HG02610 (cell line): ENCODE results near the gene PHYH.
A peak's percentile ranks its signal among the peaks of the same experiment; 100 is the strongest.
"Not testable (repeated sequence)": the region's sequence is repeated elsewhere in the genome, so short reads cannot be mapped to it uniquely, and the experiment has no call there.

Experiments
- ATAC-seq: cut with Tn5 transposase; IDR thresholded peaks from one replicate; pipeline ENCODE4 v1.9.1; 2021; ENCODE audit warnings: mild to moderate bottlenecking, moderate library complexity; ENCODE audit not compliant: unreplicated experiment

PHYH gene

DNA sequence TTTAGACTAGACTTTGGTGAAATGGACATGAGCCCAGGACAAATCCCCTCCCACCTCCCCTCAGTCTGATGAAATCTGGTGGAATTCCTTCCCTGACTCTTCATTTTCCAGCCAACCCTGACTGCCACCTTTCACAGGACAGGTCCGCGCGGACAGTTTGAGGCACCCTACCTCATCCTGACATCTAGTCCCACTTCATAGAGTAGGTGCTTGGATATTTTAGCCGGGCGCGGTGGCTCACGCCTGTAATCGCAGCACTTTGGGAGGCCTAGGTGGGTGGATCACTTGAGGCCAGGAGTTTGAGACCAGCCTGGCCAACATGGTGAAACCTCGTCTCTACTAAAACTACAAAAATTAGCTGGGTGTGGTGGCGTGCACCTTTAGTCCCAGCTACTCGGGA is 23.7 kb downstream of the PHYH start:
- not testable (repeated sequence) for ATAC-seq

DNA sequence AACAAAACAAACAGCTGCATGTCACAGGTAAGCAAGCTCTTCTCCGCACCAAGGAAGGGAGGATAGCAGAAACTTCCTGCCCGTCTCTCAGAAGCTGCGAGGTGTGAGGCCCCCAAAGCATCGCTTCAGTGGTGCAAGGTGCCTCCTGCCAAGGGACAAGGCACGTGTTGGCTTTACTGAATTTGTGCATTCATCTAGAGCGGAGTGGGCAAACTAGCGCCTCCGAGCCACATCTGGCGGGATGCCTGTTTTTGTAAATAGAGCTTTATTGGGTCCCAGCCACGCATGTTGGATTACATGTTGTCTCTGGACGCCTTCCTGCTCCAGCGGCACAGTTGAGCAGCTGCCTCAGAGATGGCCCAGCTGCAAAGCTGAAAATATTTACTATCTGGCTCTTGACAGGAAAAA is 27.7 kb downstream of the PHYH start:
- no peak for ATAC-seq

DNA sequence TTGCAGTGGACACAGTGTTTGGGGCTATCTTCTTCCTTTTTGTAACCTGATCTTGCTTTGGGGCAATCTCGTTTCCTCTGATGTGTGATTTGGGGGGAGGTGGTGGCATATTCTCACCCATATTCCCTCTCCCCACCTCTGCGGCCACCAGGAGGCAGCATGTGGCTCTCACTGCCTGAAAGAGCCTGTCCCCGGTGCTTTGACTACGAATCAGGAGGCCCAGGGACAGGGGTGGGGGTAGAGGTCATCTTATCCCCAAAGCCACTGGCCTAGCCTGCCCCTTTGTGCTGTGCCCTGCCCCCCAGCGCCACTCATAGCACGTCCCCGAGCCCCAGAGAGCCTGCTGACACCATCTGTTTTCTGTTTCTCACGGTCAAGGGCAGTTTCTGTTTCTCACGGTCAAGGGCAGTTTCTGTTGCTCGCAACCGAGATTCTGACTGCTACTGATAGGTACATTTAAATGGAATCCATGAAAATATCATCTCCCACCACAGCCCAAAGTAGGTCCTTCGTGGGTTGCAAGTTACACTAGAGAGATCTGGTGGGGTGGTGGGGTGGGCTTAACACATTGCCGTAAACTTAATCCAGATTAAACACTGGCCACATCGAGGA is 28.2 kb downstream of the PHYH start:
- ATAC-seq = peak; percentile 64

DNA sequence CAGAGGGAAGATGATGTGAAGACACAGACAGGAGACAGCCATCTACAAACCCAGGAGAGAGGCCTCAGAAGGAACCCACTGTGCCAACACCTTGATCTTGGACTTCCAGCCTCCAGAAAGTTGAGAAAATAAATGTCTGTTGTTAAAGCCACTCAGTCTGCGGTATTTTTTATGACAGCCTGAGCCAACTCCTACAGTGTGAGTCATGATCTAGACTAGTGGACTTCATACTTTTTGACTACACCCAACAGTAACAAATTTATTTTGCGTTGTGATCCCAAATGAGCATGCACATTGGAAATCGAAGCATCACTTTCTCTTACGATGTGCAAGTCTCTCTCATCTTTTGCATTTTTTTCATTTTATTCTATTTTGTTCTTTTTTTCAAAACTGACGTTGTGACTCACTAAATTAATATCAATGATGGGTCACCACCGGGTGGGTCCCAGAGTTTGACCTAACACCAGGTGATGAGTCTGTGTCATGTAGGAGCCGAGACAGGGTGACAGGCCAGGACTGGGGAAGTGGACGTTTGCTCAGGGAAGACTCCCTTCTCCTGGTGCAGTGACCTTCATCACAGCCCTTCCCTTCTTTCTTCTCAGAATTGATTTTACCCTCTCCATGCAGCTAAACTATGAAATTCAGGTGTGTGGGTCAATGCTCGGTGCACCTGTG is 28.9 kb downstream of the PHYH start:
- no peak for ATAC-seq

DNA sequence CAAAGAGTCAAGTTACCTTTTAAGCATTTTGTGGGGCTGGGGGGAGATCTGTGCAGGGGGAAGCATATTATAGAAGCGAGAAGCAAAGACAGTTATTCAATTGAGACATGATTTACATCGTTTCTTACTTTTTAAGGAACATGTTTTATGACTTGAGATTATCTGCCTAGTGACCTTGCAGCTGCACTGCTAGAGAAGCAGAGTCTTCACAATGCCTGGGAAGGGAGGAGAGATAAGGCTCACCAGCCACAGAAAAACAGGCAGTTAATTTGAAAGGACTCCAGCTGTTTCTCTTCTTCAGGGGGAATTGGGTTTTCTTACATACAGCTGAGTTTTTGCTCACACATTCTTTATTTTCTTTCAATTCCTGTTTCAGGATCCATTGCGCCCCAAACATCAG is 31.0 kb downstream of the PHYH start:
- no peak for ATAC-seq

DNA sequence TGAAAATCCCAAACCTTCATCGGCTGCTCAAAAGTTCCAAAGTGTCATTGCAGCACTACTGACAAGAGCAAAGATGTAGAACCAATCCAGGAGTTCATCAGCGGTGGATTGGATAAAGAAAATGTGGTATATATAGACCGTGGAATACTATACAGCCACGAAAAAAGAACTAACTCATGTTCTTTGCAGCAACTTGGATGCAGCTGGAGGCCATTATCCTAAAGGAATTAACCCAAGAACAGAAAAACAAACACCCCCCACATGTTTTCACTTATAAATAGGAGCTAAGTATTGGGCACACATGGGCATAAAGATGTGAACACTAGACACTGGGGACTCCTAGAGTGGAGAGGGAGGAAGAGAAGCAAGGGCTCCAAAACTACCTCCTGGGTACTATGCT is 31.6 kb downstream of the PHYH start:
- no peak for ATAC-seq

DNA sequence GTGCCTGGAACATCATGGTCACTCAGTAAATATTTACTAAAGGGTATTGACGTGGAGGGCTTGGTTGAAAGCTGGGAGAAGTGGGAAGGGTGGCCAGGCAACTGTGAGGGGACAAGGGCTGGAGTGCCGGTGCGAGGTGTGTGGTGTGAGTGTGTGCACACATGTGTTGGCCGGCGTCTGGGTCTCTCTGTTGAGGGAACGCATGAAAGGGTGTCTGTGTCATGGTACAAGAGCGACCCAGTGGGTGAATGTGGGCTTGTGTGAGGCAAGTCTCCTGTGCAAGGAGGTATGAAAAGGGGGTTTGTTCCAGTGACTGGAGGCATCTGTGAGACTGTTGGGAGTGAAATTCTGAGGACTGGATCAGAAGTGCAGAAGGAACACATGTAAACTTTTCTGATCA is 36.3 kb downstream of the PHYH start:
- ATAC-seq = no peak

DNA sequence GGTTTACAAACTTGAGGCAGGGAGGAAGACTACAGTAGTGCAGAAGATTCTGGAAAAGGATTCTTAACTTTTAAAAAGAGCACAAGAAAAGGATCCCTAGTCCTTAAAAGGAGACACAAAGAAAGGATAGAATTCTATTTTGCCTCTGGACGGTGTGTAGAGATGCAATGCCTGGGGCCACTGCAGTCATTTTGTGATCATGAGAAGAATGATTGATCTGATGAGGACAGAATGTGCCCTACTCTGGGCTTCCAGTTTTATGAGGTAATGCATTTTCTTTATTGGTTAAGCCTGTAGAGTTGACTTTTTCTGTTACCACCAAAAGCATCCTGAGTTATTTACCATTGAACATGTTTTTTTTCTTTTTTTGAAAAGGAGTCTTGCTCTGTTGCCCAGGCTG is 37.4 kb downstream of the PHYH start:
- ATAC-seq = no peak

DNA sequence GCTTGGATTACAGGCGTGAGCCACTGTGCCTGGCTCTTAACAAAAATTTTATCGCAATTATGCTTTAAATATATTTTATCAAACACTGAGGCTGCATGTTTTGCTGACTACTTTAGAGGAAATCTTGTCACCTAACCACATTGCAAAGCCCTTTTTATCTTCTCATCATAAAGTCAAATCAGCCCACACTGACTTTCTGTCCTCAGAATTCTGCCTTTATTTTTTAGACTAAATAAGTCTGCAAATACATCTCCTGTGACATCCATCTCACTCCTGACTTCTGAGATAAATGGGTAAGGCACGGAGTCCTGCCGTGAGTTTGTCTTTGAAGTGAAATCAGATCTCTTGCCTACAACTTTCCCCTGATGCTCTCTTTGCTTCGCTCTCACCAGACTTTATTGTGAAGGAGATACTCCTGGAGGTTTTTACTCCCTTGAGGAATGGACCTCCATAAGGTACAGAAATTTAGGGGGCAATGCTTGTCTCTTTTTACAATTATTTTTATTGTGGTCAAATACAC is 42.2 kb downstream of the PHYH start:
- no peak for ATAC-seq

DNA sequence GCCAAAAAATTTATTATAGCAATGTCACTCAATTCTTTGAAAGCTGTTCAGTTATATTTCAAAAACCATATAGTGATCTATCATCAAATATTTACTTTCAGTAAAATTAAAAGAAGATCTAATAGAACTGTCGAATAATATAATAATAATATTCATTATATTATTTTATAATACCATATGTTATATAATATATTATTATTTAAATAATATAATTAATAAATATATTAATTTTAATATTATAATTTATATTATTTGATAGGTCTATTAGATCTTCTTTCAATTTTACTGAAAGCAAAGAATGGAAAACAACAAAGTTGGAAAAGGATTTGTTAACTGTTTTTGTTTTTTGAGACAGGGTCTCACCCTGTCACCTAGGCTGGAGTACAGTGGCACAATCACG is 43.2 kb downstream of the PHYH start:
- ATAC-seq = no peak

DNA sequence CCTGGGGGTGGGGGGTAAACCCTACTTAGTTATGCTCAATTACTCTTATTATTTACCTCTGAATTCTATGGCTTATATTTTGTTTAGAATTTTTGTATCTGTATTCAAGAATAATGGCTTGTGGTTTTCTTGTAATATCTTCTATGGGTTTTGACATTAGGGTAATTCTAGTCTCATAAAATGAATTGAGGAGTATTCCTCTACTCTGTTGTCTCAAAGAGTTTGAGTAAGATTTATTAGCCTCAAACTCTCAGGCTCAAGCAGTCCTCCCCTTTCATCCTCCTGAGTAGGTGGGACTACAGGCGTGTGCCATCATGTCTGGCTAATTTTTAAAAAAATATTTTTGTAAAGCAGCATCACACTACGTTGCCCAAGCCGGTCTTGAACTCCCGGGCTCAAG is 46.1 kb downstream of the PHYH start:
- ATAC-seq = no peak

DNA sequence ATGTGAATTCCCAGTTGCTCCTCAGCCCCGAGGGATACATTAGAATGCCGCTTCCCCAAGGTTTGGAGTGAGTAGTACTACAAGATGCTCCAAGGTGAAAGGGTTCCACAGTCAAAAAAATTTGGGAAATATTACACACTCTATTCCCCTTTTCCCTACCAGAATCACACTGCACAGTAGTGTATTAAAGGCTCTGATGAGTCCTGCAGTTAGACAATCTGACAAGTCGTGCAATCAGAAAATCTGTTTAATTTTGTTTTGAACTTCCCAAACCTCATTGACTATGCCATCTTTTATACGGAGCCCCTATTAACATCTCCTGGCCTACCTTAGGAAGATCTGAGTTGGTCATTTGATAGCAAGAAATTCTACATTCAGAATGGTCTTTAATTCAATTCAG is 52.1 kb downstream of the PHYH start:
- ATAC-seq = no peak

DNA sequence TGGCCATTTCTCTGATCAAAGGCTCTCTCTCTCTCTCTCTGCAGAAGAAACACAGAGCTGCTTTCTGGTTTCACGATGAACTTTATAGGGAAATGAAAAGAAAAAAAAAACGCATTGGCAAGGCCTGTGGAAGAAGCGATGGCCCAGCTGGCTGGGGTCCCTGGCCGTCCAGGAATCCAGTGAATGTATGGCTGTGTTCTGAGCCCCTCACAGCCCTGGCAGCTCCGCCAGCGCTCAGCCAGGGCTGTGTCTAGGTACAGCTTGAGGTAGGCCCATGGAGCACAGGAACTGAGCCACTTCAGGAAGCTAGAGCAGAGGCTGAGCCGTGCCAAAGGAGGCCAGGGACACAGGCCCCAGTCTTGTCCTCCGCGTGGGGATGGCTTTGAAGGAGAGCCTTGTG is 52.6 kb downstream of the PHYH start:
- no peak for ATAC-seq

DNA sequence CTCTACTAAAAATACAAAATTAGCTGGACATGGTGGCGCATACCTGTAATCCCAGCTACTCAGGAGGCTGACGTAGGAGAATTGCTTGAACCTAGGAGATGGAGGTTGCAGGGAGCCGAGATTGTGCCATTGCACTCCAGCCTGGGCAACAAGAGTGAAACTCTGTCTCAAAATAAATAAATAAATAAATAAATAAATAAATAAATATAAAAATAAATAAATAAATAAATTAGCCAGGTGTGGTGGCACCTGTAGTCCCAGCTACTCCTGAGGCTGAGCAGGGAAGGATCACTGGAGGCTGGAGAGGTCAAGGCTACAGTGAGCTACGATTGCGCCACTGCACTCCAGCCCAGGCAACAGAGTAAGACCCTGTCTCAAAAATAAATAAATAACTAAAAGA is 57.6 kb downstream of the PHYH start:
- not testable (repeated sequence) for ATAC-seq

DNA sequence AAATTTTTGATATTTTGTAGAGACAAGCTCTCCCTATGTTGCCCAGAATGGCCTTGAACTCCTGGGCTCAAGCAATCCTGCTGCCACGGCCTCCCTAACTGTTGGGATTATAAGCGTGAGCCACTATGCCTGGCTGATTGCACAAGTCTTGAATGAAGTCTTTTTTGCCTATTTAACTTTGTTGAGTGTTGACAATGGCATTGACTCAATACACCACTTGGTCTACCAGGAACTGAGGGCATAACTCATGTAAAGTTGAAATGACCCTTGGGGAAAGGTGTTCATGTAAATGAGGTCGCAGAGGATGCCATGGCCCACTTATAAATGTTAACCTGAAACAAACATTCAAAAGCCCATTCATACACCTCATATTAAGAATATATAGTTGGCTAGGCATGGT is 58.3 kb downstream of the PHYH start:
- ATAC-seq = no peak

DNA sequence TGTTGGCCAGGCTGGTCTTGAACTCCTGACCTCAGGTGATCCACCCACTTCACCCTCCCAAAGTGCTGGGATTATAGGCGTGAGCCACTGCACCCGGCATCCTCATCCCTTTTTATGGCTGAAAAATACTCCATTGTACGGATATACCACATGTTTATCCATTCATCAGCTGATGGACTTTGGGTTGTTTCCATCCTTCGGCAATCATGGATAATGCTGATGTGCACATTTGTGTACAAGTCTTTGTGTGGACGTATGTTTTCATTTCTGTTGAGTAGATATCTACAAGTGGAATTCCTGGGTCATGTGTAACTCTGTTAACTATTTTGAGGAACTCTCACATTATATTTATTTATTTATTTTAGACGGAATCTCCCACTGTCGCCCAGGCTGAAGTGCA is 59.9 kb downstream of the PHYH start:
- ATAC-seq = no peak

DNA sequence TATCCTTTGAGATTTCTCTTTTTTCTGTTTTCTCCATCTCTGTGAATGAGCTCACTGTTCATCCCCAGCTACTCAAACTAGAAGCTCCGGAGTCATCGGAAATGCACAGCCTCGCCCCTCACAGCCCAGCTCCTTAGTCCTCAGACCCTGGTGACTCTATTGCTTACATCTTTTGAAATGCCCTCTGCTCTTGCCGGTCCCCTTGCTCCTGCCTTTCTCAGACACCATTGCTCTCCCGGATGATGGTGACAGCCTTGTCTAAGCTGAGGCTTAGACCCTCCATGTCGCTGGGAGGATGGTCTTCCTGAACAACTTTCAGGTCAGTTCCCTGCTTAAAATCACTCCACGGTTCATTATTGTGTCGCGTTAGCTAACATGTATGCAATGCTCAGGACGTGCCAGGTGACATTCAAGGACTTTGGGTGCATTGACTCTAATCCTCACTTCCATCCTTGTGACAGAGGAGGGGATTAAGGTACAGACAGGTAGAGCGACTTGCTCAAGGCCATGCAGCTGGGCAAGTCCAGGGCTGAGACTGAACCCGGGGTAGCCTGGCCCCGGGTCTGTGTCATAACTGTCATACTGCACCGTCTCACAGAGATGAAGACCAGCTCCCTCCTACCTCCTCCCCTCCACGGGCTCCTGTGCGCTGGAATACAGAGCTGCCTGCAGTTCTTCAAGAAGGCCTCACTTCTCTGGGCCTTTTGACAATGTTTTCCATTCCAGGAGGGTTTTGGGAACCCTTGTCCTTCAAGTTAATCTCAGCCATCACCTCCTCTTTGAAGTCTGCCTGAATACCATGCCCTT is 61.4 kb downstream of the PHYH start:
- ATAC-seq = no peak

DNA sequence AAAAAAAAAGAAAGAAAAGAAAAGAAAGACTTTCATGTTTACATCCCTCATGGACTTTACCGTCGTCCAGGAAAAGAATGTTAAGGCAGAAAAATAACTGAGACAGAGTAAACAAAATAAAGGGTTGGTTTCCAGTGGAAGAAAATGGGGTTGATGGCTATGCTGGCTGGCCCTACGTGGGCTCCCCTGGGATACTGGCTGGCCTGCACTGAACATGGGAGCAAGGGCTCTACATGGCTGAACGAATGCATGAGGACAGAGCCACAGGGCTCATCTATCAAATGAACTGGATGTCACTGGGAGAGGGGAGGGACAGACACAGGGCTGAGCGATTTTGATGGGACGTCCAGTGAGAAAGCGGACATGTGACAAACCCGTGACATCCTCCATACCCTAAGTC is 63.2 kb downstream of the PHYH start:
- ATAC-seq = no peak

DNA sequence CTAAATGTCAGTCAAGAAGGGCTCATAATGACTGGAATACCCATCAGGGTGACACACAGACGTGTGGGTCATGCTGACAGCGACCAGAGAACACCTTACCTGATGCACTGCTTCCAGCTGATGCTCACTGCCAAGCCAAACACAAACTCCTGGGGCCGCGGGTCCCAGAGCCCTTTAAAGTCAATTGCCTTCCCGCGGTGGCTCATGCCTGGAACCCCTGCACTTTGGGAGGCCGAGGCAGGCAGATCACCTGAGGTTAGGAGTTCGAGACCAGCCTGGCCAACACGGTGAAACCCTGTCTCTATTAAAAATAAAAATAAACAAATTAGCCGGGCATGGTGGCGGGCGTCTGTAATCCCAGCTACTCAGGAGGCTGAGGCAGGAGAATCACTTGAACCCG is 65.1 kb downstream of the PHYH start:
- not testable (repeated sequence) for ATAC-seq

DNA sequence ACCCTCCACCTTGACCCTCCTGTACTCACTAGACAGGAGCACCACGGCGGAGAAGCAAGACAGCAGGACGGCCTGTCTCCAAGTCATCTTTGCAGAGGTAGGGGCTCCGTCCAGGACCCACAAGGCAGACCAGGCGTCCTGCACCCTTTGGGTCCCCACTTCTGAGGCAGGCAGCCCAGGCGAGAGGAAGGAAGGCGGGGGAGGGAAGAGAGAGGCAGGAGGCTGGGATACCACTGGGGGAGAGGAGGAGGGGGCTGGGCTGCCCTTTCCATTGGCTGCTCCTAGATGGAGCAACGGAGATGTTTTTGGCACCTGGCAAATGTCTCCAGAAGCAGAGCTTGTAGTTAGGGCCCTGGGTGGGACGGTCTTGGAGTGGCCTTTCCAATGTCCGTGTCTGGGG is 65.7 kb downstream of the PHYH start, which contains the start of gene UCMA:
Gene UCMA, minus strand, starts transcription at position 203 of the 400 bp plus-strand sequence. Its CDS starts 116 bp downstream, at position 87.
- no peak for ATAC-seq

DNA sequence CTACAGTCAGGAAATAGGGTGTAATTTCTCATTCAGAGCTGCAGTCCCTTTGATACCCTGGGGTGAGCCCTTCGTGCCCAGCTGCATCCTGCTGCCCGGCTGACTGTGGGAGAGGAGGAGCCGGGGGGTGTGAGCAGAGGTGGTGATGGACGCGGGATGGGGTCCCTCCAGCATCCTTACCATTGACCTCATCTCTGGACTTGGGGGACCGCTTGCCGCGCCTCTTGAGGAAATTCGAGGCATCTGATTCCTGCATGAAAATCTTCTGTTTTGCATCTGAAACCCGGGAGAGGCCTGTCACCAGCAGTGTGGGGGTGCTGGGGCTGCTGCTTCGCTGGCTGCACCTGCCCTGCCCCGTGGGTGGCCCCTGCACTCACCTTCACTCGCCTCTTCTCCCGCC is 66.5 kb downstream of the PHYH start:
- no peak for ATAC-seq

DNA sequence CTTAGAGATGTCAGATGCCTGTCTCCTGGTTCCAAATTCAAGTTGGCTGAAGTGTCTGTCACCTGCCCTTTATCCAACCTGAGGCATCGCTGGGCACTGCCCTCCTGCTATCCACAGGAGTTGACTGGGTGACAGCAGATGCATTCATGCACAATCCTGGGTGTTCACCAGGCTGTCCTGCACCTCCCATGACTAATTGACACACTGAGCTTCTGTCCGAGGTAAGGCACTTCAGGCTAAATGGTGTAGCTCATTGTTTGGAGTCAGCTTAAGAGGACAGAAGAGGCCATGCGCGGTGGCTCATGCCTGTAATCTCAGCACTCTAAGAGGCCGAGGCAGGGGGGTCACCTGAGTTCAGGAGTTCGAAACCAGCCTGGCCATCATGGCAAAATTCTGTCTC is 68.1 kb downstream of the PHYH start:
- no peak for ATAC-seq
